H1 (cell line): Measurements from ENCODE around the gene ERI3. TPM values are rescaled to one million over a fixed set of nuclear protein-coding genes. Genes with fewer than 3 reads are reported as not detected.

Experiments
- CTCF ChIA-PET: fragments of 300-600 bp; sonication (Branson Sonifier 250); formaldehyde crosslinking; loops from one replicate; lab custom pipeline; 2021; ENCODE audit not compliant: partially characterized antibody; lab: Charles Lee
- POLR2A ChIA-PET: fragments of 300-600 bp; sonication (Branson Sonifier 250); formaldehyde crosslinking; loops from one replicate; lab custom pipeline; 2021; ENCODE audit warnings: inconsistent platforms; ENCODE audit not compliant: partially characterized antibody; lab: Charles Lee
- DNase-seq, 2 experiments: peaks; one replicate each; pipeline versions ENCODE4 v3.0.0 to v3.0.0-alpha.2; 2010 to 2022; ENCODE audit warnings: low spot score in 2 of 2, low read depth in 1 of 2, mixed read lengths in 1 of 2
- FAIRE-seq: peaks from 2 replicates; lab custom pipeline; 2011; peaks lifted over from hg19 to GRCh38; lab: Jason Lieb, UNC
- H2AFZ ChIP-seq: 2 replicates; pipeline ENCODE4 v1.8.1; 2012; ENCODE audit warnings: low read length, inconsistent platforms
- H2AK5ac ChIP-seq: 2 replicates; pipeline ENCODE4 v1.6.1; 2013; ENCODE audit warnings: low read depth, low read length
- H2BK120ac ChIP-seq: replicated peaks from 2 replicates; pipeline ENCODE3; 2013; ENCODE audit warnings: low read depth, low read length, inconsistent platforms
- H2BK12ac ChIP-seq: 2 replicates; pipeline ENCODE4 v1.6.1; 2013; ENCODE audit warnings: low read depth, low read length
- H2BK15ac ChIP-seq: 2 replicates; pipeline ENCODE4 v1.6.1; 2013; ENCODE audit warnings: low read length
- H2BK20ac ChIP-seq: 2 replicates; pipeline ENCODE4 v1.6.1; 2013; ENCODE audit warnings: low read length
- H2BK5ac ChIP-seq: 2 replicates; pipeline ENCODE4 v1.6.1; 2013; ENCODE audit warnings: low read depth, low read length
- H3K14ac ChIP-seq: 2 replicates; pipeline ENCODE4 v1.6.1; 2013; ENCODE audit warnings: inconsistent platforms; ENCODE audit not compliant: insufficient read length
- H3K18ac ChIP-seq: 2 replicates; pipeline ENCODE4 v1.6.1; 2013; ENCODE audit warnings: low read length; ENCODE audit errors: extremely low read depth
- H3K23ac ChIP-seq: 2 replicates; pipeline ENCODE4 v1.6.1; 2013; ENCODE audit warnings: inconsistent platforms; ENCODE audit not compliant: insufficient read length
- H3K23me2 ChIP-seq: 2 replicates; pipeline ENCODE4 v1.6.1; 2013; ENCODE audit warnings: low read depth, low read length
- H3K27ac ChIP-seq: 2 replicates; pipeline ENCODE4 v1.6.1; 2011; ENCODE audit warnings: low read depth, low read length, inconsistent platforms
- H3K27me3 ChIP-seq, 4 experiments: replicated peaks in 1 of 4; 1 replicate in 1 of 4; 2 replicates in 3 of 4; pipeline versions ENCODE4 v1.6.1 to v1.8.1; 2011 to 2013; ENCODE audit warnings: low read length in 3 of 4, mild to moderate bottlenecking in 3 of 4, inconsistent platforms in 2 of 4, mixed read lengths in 2 of 4, moderate library complexity in 1 of 4; ENCODE audit not compliant: control insufficient read depth in 3 of 4, insufficient read depth in 3 of 4; ENCODE audit errors: extremely low read depth in 1 of 4
- H3K36me3 ChIP-seq, 4 experiments: 2 replicates each; pipeline versions ENCODE4 v1.6.1 to v1.8.1; 2011 to 2013; ENCODE audit warnings: mild to moderate bottlenecking in 4 of 4, low read length in 3 of 4, moderate library complexity in 2 of 4, control low read depth in 1 of 4, inconsistent platforms in 1 of 4; ENCODE audit not compliant: insufficient read depth in 4 of 4, control insufficient read depth in 2 of 4
- H3K4ac ChIP-seq: replicated peaks from 2 replicates; pipeline ENCODE3; 2013; ENCODE audit warnings: low read length, low read depth, mixed read lengths, inconsistent platforms; ENCODE audit not compliant: insufficient read length
- H3K4me1 ChIP-seq, 4 experiments: replicated peaks in 1 of 4; 1 replicate in 1 of 4; 2 replicates in 3 of 4; pipeline versions ENCODE4 v1.6.1 to v1.8.1; 2011 to 2013; ENCODE audit warnings: low read length in 3 of 4, inconsistent platforms in 2 of 4, mixed read lengths in 1 of 4; ENCODE audit not compliant: insufficient read depth in 4 of 4, control insufficient read depth in 3 of 4
- H3K4me2 ChIP-seq, 2 experiments: 2 replicates each; pipeline versions ENCODE4 v1.6.1 to v1.8.1; 2011 to 2013; ENCODE audit warnings: low read depth in 2 of 2, low read length in 2 of 2, control low read depth in 1 of 2, inconsistent platforms in 1 of 2, mild to moderate bottlenecking in 1 of 2; ENCODE audit not compliant: insufficient read depth in 1 of 2
- H3K4me3 ChIP-seq, 4 experiments: fragments of 200-600, 300-600 bp in 1 of 4; sonication (generic), shearing (Covaris generic), sonication (Bioruptor Twin) in 1 of 4; 2 replicates each; pipeline versions ENCODE4 v1.5.1 to v1.8.1; 2011 to 2016; ENCODE audit warnings: low read length in 4 of 4, low read depth in 3 of 4, control low read depth in 2 of 4, inconsistent platforms in 2 of 4, mild to moderate bottlenecking in 2 of 4, mixed read lengths in 1 of 4, moderate library complexity in 1 of 4; ENCODE audit not compliant: insufficient read depth in 2 of 4; ENCODE audit errors: extremely low read depth in 1 of 4
- H3K56ac ChIP-seq: replicated peaks from 2 replicates; pipeline ENCODE3; 2013; ENCODE audit warnings: low read depth, mild to moderate bottlenecking, mixed read lengths, low read length, inconsistent platforms; ENCODE audit not compliant: insufficient read length
- H3K79me1 ChIP-seq: 2 replicates; pipeline ENCODE4 v1.6.1; 2013; ENCODE audit warnings: low read depth, low read length, control low read depth
- H3K79me2 ChIP-seq, 2 experiments: 2 replicates each; pipeline versions ENCODE4 v1.6.1 to v1.8.1; 2012 to 2013; ENCODE audit warnings: low read length in 2 of 2, mild to moderate bottlenecking in 2 of 2, inconsistent platforms in 1 of 2; ENCODE audit not compliant: insufficient read depth in 2 of 2, control insufficient read depth in 1 of 2
- H3K9ac ChIP-seq, 4 experiments: replicated peaks in 1 of 4; 1 replicate in 1 of 4; 2 replicates in 3 of 4; pipeline versions ENCODE4 v1.6.1 to v1.8.1; 2011 to 2013; ENCODE audit warnings: low read depth in 3 of 4, low read length in 3 of 4, control low read depth in 2 of 4, mild to moderate bottlenecking in 2 of 4, moderate library complexity in 2 of 4, inconsistent platforms in 1 of 4; ENCODE audit errors: extremely low read depth in 1 of 4
- H3K9me3 ChIP-seq, 2 experiments: 2 replicates each; pipeline versions ENCODE4 v1.6.1 to v1.8.1; 2012 to 2013; ENCODE audit warnings: mild to moderate bottlenecking in 2 of 2, moderate library complexity in 2 of 2, control low read depth in 1 of 2, inconsistent platforms in 1 of 2, low read depth in 1 of 2, low read length in 1 of 2, mixed read lengths in 1 of 2; ENCODE audit not compliant: insufficient read depth in 2 of 2
- H4K20me1 ChIP-seq, 2 experiments: replicated peaks in 1 of 2; 2 replicates each; pipeline versions ENCODE3 to v1.8.1; 2011 to 2013; ENCODE audit warnings: inconsistent platforms in 2 of 2, low read length in 2 of 2, mild to moderate bottlenecking in 1 of 2; ENCODE audit not compliant: insufficient read depth in 2 of 2, control insufficient read depth in 1 of 2
- H4K5ac ChIP-seq: 2 replicates; pipeline ENCODE4 v1.6.1; 2013; ENCODE audit warnings: low read length, low read depth, mixed read lengths, inconsistent platforms; ENCODE audit not compliant: insufficient read length
- H4K8ac ChIP-seq: 2 replicates; pipeline ENCODE4 v1.8.0; 2013; ENCODE audit warnings: mild to moderate bottlenecking, moderate library complexity, low read length, inconsistent platforms; ENCODE audit not compliant: insufficient read depth; ENCODE audit errors: extremely low read depth
- H4K91ac ChIP-seq: replicated peaks from 2 replicates; pipeline ENCODE3; 2013; ENCODE audit warnings: low read length, mixed read lengths, inconsistent platforms; ENCODE audit not compliant: insufficient read length
- ASH2L ChIP-seq: fragments of 200-600, 300-600 bp; sonication (generic); IDR thresholded peaks from one replicate; pipeline ENCODE4 v1.7.1; 2017; ENCODE audit warnings: low read length
- EZH2 ChIP-seq: fragments of 200-600 bp; sonication (generic); IDR thresholded peaks from 2 replicates; pipeline ENCODE4 v1.7.1; 2012; ENCODE audit warnings: low read depth, mild to moderate bottlenecking, moderate library complexity, low read length, inconsistent platforms; ENCODE audit not compliant: severe bottlenecking
- KDM1A ChIP-seq: fragments of 200-600, 300-600 bp; sonication (generic); IDR thresholded peaks from 2 replicates; pipeline ENCODE4 v1.7.1; 2016; ENCODE audit warnings: mild to moderate bottlenecking, low read length, borderline replicate concordance
- KDM5A ChIP-seq: fragments of 200-600 bp; IDR thresholded peaks from 2 replicates; pipeline ENCODE4 v1.7.1; 2012; ENCODE audit warnings: mild to moderate bottlenecking, low read length, inconsistent platforms, mixed read lengths
- NANOG ChIP-seq: IDR thresholded peaks from 2 replicates; pipeline ENCODE4 v1.6.1; 2011; ENCODE audit warnings: low read length, low read depth, mild to moderate bottlenecking, inconsistent platforms; ENCODE audit not compliant: insufficient read depth, poor library complexity, severe bottlenecking
- POU5F1 ChIP-seq: IDR thresholded peaks from 2 replicates; pipeline ENCODE4 v1.6.1; 2011; ENCODE audit warnings: low read depth, mild to moderate bottlenecking, low read length, moderate library complexity
- RAD21 ChIP-seq, 2 experiments: IDR thresholded peaks in 1 of 2; conservative IDR thresholded peaks in 1 of 2; 2 replicates each; pipeline ENCODE4 v1.6.1; 2011; ENCODE audit warnings: low read depth in 2 of 2, low read length in 2 of 2, improper control_type of control experiment in 1 of 2, inconsistent platforms in 1 of 2, mild to moderate bottlenecking in 1 of 2, moderate library complexity in 1 of 2
- TAF1 ChIP-seq: IDR thresholded peaks from 2 replicates; pipeline ENCODE4 v1.6.1; 2011; ENCODE audit warnings: mild to moderate bottlenecking, low read depth, low read length
- TCF12 ChIP-seq: IDR thresholded peaks from 2 replicates; pipeline ENCODE4 v1.6.1; 2011; ENCODE audit warnings: low read depth, mild to moderate bottlenecking, low read length
- ZNF274 ChIP-seq: IDR thresholded peaks from 2 replicates; pipeline ENCODE4 v1.7.0; 2012; ENCODE audit warnings: low read length, borderline replicate concordance; ENCODE audit errors: extremely low read depth
- WGBS, 2 experiments: shearing (Covaris generic) in 1 of 2; methylation state at CpG; one replicate each; pipeline versions ENCODE4 v1.1.6 to v1.1.7; 2013 to 2015; ENCODE audit warnings: low lambda C conversion rate in 2 of 2, mixed read lengths in 2 of 2, inconsistent platforms in 1 of 2, low coverage in 1 of 2, missing lambda C conversion rate in 1 of 2; ENCODE audit not compliant: insufficient replicate concordance in 2 of 2, insufficient coverage in 1 of 2, insufficient read length in 1 of 2; ENCODE audit errors: extremely low coverage in 1 of 2, missing lambda C conversion rate in 1 of 2; 5-methylcytosine and 5-hydroxymethylcytosine counted together
- polyA plus RNA-seq, 7 experiments: library from polyadenylated mRNA; depleted of rRNA in 3 of 7; stranded (reverse) in 5 of 7; unstranded in 2 of 7; fragments of >200 nt in 5 of 7; fragments of 200-250 nt in 2 of 7; gene quantifications; 1 replicate in 5 of 7; 2 replicates in 1 of 7; 4 replicates in 1 of 7; pipeline versions ENCODE4 v1.2.1 to v1.2.3, GENCODE V29; 2011 to 2013; ENCODE audit warnings: missing spikeins in 2 of 7, mixed read lengths in 2 of 7
- total RNA-seq: library from RNA; stranded (reverse); fragmentation: NEBNext Ultra II Directional; extraction: Animal tissue kit (Norgen Biotek cat#: 25700); gene quantifications from 2 replicates; pipeline ENCODE4 v1.2.1, GENCODE V29; 2021

Gene ERI3
- total and polyA plus RNA-seq, 2 of the 8 experiments (the other 6 are each of a cell fraction or from before 2014, with no cell fraction given), result 81.1 to 199 TPM

- no peak overlapping the region for H2BK20ac ChIP-seq
- H3K27me3 ChIP-seq, result peaks cover 0 to 2% (median 0%) of the 10 kb centered on the region in 4 experiments; a peak in 1 of 7 replicates
- FAIRE-seq (peak; percentile 97), DNase-seq (peak; percentile 54 to 74)
- H3K56ac ChIP-seq, result no peak overlapping the region
- peaks cover 2 to 9% of the 10 kb centered on the region in 2 experiments for H4K20me1 ChIP-seq
- no peak overlapping the region for H2AK5ac ChIP-seq
- H4K5ac ChIP-seq, result no peak overlapping the region
- H2BK12ac ChIP-seq, result no peak overlapping the region
- H3K14ac ChIP-seq, result no peak overlapping the region
- no peak overlapping the region for H2BK15ac ChIP-seq
- H3K23ac ChIP-seq, result no peak overlapping the region
- no peak overlapping the region for H2AFZ ChIP-seq
- H4K8ac ChIP-seq, result no peak overlapping the region
- H4K91ac ChIP-seq, result no peak overlapping the region
- H3K36me3 ChIP-seq, result peaks cover 2 to 29% (median 12%) of the 10 kb centered on the region in 4 experiments; a peak in 6 of 8 replicates
- no peak overlapping the region for H3K4ac ChIP-seq
- H3K9me3 ChIP-seq, result no peaks in the 10 kb centered on the region
- peaks cover 2% of the 10 kb centered on the region; the same call in 1 of the 2 replicates for H3K79me1 ChIP-seq
- no peak overlapping the region for H2BK120ac ChIP-seq
- H3K23me2 ChIP-seq, result no peaks in the 10 kb centered on the region; the same call in 1 of the 2 replicates
- H3K9ac ChIP-seq, result no peak overlapping the region
- H3K4me2 ChIP-seq, result peak overlapping the region; percentile 19 to 37; a peak in 3 of 4 replicates
- H3K4me3 ChIP-seq, result no peak overlapping the region; a peak in 1 of 8 replicates
- peaks cover 7 to 18% (median 15%) of the 10 kb centered on the region in 4 experiments; a peak in 5 of 7 replicates for H3K4me1 ChIP-seq
- no peak overlapping the region for H2BK5ac ChIP-seq
- no peak overlapping the region for H3K27ac ChIP-seq
- no peaks in the 10 kb centered on the region for H3K79me2 ChIP-seq
- H3K18ac ChIP-seq, result peak overlapping the region; percentile 21; the same call in 1 of the 2 replicates
- ChIA-PET CTCF (interaction anchor here (0.6 to 1.7 kb wide), 25 partner anchors 8 to 333 kb away, joined by 3 to 11 read pairs (median 3); no protein-coding TSS in a partner anchor), POLR2A (interaction anchor here (1.0 to 2.0 kb wide), 3 partner anchors 10 to 313 kb away, joined by 3 to 5 read pairs (median 3); no protein-coding TSS in a partner anchor)
- WGBS, 2 experiments, result 19% methylated on average over 9 of the region's 9 CpGs; no CpG with 5 or more reads in 1 of the 2 experiments
- peak; percentile 51; a peak in 3 of 4 replicates for TF ChIP-seq RAD21 (IDR thresholded peaks at IDR 0.05 in 1 of 2, conservative IDR thresholded peaks at IDR 0.05 in 1 of 2; ENCODE audit: low read depth in 2 of 2, low read length in 2 of 2)
- no peak for TF ChIP-seq KDM5A
- no peak for TF ChIP-seq ZNF274
- TF ChIP-seq NANOG, result no peak
- TF ChIP-seq TCF12, result peak; percentile 87
- 0 out of 2 replicates have a peak, but pooled peaks have one; percentile 16 for TF ChIP-seq KDM1A
- TF ChIP-seq ASH2L, result no peak
- no peak for TF ChIP-seq TAF1
- TF ChIP-seq EZH2, result no peak
- peak; percentile 38; the same call in 1 of the 2 replicates for TF ChIP-seq POU5F1
These were observed 36.7 kb downstream of the ERI3 start for GRCh38 chr1:44318097-44319088.
